Large intestine (tissue), 1 donor: Measurements from ENCODE around the gene FAM53A. TPM values are rescaled to one million over a fixed set of nuclear protein-coding genes. Genes with fewer than 3 reads are reported as not detected.

Source experiments
- polyA plus RNA-seq: library from polyadenylated mRNA; unstranded; fragments of 120-200 nt; gene quantifications from one replicate; pipeline ENCODE4 v1.2.1, GENCODE V29; 2013

Gene FAM53A
- polyA plus RNA-seq, 1 donor: 0.84 TPM

Other genes starting within 250 kb of the FAM53A start
- gene SLBP, start 28.0 kb upstream of the FAM53A start, polyA plus RNA-seq: 42.9 TPM
- 29.5 TPM for gene TMEM129, start 37.0 kb upstream of the FAM53A start, polyA plus RNA-seq
- 27.8 TPM for gene TACC3, start 37.2 kb upstream of the FAM53A start, polyA plus RNA-seq
- 228 TPM for gene FGFR3, start 109.0 kb upstream of the FAM53A start, polyA plus RNA-seq
- gene LETM1, start 171.8 kb upstream of the FAM53A start, polyA plus RNA-seq: 27.4 TPM
- gene NSD2, start 187.1 kb upstream of the FAM53A start, polyA plus RNA-seq: 49.6 TPM